Immature natural killer cell (primary cell): Measurements from ENCODE around the gene PCDH8. TPM values are rescaled to one million over a fixed set of nuclear protein-coding genes. Genes with fewer than 3 reads are reported as not detected.
A peak's percentile ranks its signal among the peaks of the same experiment; 100 is the strongest.

ENCODE experiments used
- DNase-seq, 3 donors: peaks; one replicate each; pipeline ENCODE4 v3.0.0; 2022; ENCODE audit warnings: mixed read lengths in 1 of 3
- H3K27ac Mint-ChIP-seq, 6 donors: one replicate each; pipeline ENCODE4 v1.8.0; 2020; ENCODE audit warnings: mixed read lengths in 6 of 6, mild to moderate bottlenecking in 5 of 6, inconsistent platforms in 4 of 6, moderate library complexity in 3 of 6
- H3K27me3 Mint-ChIP-seq, 3 donors: one replicate each; pipeline ENCODE4 v1.8.0; 2020 to 2021; ENCODE audit warnings: low read depth in 3 of 3, mild to moderate bottlenecking in 3 of 3, mixed read lengths in 3 of 3, moderate library complexity in 3 of 3, inconsistent platforms in 1 of 3
- H3K36me3 Mint-ChIP-seq, 3 donors: one replicate each; pipeline ENCODE4 v1.8.0; 2020; ENCODE audit warnings: mixed read lengths in 3 of 3, inconsistent platforms in 2 of 3, mild to moderate bottlenecking in 2 of 3
- H3K4me1 Mint-ChIP-seq, 2 donors: one replicate each; pipeline ENCODE4 v1.8.0; 2020; ENCODE audit warnings: inconsistent platforms in 2 of 2, mild to moderate bottlenecking in 2 of 2, mixed read lengths in 2 of 2, moderate library complexity in 1 of 2
- H3K4me3 Mint-ChIP-seq, 5 donors: one replicate each; pipeline ENCODE4 v1.8.0; 2020; ENCODE audit warnings: mild to moderate bottlenecking in 5 of 5, mixed read lengths in 5 of 5, inconsistent platforms in 3 of 5, moderate library complexity in 3 of 5
- H3K9me3 Mint-ChIP-seq, 6 donors: one replicate each; pipeline ENCODE4 v1.8.0; 2020; ENCODE audit warnings: mild to moderate bottlenecking in 6 of 6, mixed read lengths in 6 of 6, inconsistent platforms in 4 of 6, moderate library complexity in 3 of 6
- polyA plus RNA-seq, 3 donors: library from polyadenylated mRNA; unstranded; fragments of 300-500 nt; fragmentation: Illumina TruSeq; gene quantifications; one replicate each; pipeline ENCODE4 v1.2.3, GENCODE V29; 2021

PCDH8 gene, protein sequence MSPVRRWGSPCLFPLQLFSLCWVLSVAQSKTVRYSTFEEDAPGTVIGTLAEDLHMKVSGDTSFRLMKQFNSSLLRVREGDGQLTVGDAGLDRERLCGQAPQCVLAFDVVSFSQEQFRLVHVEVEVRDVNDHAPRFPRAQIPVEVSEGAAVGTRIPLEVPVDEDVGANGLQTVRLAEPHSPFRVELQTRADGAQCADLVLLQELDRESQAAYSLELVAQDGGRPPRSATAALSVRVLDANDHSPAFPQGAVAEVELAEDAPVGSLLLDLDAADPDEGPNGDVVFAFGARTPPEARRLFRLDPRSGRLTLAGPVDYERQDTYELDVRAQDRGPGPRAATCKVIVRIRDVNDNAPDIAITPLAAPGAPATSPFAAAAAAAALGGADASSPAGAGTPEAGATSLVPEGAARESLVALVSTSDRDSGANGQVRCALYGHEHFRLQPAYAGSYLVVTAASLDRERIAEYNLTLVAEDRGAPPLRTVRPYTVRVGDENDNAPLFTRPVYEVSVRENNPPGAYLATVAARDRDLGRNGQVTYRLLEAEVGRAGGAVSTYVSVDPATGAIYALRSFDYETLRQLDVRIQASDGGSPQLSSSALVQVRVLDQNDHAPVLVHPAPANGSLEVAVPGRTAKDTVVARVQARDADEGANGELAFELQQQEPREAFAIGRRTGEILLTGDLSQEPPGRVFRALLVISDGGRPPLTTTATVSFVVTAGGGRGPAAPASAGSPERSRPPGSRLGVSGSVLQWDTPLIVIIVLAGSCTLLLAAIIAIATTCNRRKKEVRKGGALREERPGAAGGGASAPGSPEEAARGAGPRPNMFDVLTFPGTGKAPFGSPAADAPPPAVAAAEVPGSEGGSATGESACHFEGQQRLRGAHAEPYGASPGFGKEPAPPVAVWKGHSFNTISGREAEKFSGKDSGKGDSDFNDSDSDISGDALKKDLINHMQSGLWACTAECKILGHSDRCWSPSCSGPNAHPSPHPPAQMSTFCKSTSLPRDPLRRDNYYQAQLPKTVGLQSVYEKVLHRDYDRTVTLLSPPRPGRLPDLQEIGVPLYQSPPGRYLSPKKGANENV
- polyA plus RNA-seq = not detected

DNA sequence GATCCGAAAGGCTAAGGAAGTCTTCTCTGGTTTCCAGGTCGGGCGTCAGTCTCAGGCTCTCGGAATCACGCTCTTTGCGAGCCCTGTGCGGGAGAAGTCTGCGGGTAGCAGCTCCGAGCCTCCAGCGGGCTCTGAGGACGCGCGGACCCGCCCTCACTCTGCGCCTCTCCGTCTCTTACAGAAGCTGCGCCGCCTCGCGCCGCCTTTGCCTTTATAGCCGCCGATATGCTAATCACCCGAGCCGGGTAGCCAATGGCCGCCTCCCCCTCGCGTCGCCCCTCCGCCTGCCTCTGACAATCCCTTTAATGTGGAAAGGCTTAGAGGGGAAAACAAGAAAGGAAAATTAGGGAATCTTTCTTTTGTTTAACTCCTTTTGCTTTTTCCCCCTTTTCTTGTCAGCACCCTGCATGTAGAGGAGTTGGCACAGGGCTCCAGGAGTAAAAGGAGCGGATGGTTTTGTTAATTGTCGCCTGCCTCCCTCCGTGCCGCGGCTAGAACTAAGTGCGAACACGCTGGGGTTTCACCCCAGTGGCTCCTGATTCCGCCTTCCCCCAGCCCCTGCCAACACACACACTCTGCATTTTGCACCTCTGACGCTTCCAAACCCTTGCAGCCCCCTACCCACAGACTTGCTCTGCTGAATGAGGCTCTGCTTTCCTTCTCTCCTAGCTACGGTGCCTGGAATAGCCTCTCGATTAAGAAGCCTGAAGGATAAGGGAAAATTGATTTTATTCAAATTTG is at the start of gene PCDH8:
Gene PCDH8, minus strand, starts transcription at position 186 of the 741 bp plus-strand sequence. CDS start 204 bp downstream, outside the sequence.
- Mint-ChIP-seq H3K4me1 (peaks cover 26 to 29% of the 10 kb centered on the region in 2 donors), H3K27me3 (peaks cover 21 to 42% (median 38%) of the 10 kb centered on the region in 3 donors), H3K4me3 (peak within 1 kb of the TSS in 4 of 5 donors; percentile 23 to 69 (median 59)), H3K27ac (no peak within 1 kb of the TSS), H3K9me3 (peaks cover 6 to 20% (median 14%) of the 10 kb centered on the region in 6 donors), H3K36me3 (peaks cover 4 to 11% (median 8%) of the 10 kb centered on the region in 3 donors)
- no peak for DNase-seq

DNA sequence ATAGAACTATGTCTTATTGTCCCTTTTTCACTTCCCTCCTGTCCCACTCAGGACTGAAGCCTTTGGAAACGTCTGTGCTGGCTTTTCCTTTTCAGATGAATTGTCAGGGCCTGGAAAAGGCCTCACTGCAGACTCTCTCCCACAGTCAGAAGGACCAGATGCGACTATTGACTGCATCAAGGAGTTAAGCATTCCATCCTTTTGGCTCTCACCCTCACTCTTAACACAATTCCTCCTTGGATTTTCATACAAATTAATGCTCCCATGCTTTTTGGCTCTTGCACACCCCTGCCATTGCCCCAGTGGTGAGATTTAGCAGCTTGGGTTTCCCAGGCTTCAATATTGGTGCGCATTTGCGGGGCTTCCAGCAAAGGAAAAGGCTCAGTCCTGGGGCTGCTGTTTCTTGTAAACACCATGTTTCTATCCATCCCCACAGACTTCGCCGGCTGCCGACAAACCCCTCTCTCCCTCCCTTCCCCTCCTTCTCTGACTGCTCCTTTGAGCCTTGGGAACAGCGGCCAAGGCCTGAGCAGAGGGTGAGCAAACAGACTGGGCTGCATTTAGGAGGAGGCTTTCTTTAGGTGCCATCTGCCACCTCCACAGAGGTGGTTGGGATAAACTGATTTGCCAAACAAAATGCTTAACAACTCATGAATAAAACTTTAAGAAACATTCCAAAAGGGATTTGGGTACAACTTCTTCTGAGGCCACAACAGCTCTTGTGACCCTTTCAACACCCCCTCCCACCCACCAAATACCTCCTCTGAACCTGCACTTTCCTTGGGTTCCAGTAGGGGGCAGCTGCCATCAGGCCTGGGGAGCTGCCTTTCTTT is 48.6 kb upstream of the PCDH8 start:
- Mint-ChIP-seq H3K36me3 (no peaks in the 10 kb centered on the region), H3K4me1 (no peaks in the 10 kb centered on the region), H3K27ac (no peak overlapping the region), H3K9me3 (no peaks in the 10 kb centered on the region), H3K4me3 (no peak overlapping the region), H3K27me3 (no peaks in the 10 kb centered on the region)
- DNase-seq = no peak

DNA sequence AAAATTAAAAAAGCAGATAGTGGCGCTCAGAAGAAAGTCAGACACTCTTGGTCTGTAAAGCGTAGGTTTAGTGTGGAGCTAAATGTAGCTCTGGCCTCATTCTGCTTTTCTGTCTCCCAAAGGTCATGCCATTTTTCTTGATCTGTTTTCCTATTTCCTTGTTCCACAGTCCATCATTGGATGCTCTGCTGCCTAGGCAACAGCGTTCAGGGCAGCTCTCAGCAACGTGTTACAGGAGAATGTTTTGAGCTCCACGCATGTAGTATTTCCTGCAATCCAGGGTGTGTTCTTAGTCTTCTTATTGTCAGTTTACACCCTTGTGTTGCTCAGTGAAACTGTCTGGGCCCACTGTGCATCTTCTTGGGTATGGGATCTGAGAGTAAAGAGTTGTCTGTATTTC is 46.0 kb upstream of the PCDH8 start:
- Mint-ChIP-seq H3K9me3 (no peaks in the 10 kb centered on the region), H3K27ac (no peak overlapping the region), H3K27me3 (peaks cover 0 to 2% (median 2%) of the 10 kb centered on the region in 3 donors), H3K4me3 (no peak overlapping the region), H3K36me3 (no peaks in the 10 kb centered on the region), H3K4me1 (no peaks in the 10 kb centered on the region)
- no peak for DNase-seq

DNA sequence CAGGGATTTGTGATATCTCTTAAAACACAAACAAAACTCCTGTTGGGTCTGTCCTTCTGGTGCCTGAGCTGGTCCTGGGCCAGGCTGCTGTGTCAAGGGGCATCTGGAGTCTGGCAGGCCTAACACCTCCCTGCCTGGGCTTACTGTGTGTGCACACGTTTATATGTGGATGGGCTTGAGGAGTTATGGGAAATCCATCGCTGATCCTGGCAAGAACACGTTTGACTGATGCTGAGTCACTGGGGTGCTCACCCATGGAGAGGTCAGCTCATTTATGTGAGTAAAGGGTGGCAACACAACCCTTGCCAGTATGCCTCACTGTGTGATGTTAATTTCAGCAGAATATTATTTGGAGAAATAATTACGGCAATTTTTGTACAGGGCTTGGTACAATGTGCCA is 44.5 kb upstream of the PCDH8 start:
- peaks cover 0 to 2% (median 2%) of the 10 kb centered on the region in 3 donors for H3K27me3 Mint-ChIP-seq
- H3K9me3 Mint-ChIP-seq = no peaks in the 10 kb centered on the region
- no peak overlapping the region for H3K4me3 Mint-ChIP-seq
- no peak overlapping the region for H3K27ac Mint-ChIP-seq
- no peaks in the 10 kb centered on the region for H3K4me1 Mint-ChIP-seq
- no peaks in the 10 kb centered on the region for H3K36me3 Mint-ChIP-seq
- no peak for DNase-seq

DNA sequence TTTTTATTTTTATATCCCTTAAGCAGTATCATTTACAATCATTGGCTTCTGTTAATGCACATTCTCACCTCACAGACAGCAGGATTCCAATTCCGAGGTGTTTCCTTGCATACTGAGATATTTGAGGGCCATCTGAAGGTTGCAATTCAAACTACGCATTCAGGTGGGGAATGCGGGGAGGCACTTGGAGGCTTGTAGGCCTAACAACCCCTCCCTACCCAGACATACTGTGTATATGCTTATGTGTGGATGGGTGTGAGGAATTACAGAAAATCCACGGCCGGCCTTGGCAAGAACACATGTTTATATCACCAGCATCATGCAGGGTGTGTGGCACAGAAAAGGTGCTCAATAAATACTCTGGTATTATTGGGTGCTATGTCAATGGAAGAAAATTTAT is 43.3 kb upstream of the PCDH8 start:
- no peak for DNase-seq
- peaks cover 0 to 4% (median 2%) of the 10 kb centered on the region in 3 donors for H3K27me3 Mint-ChIP-seq
- H3K9me3 Mint-ChIP-seq = no peaks in the 10 kb centered on the region
- H3K4me3 Mint-ChIP-seq = no peak overlapping the region
- H3K27ac Mint-ChIP-seq = no peak overlapping the region
- no peaks in the 10 kb centered on the region for H3K36me3 Mint-ChIP-seq
- H3K4me1 Mint-ChIP-seq = no peaks in the 10 kb centered on the region

DNA sequence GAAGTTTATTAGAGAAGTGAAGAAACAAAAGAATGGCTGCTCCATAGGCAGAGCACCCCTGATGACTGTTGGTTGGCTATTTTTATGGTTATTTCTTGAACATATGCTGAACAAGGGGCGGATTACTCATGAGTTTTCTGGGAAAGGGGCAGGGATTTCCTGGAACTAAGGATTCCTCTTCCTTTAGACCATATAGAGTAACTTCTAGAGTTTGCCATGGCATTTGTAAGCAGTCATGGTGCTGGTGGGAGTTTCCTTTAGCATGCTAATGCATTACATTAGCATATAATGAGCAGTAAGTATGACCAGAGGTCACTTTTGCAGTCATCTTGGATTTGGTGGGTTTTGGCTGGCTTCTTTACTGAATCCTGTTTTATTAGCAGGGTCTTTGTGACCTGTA is 38.7 kb upstream of the PCDH8 start:
- Mint-ChIP-seq H3K9me3 (no peaks in the 10 kb centered on the region), H3K4me1 (no peaks in the 10 kb centered on the region), H3K36me3 (no peaks in the 10 kb centered on the region), H3K27ac (no peak overlapping the region), H3K27me3 (peaks cover 2 to 7% (median 4%) of the 10 kb centered on the region in 3 donors), H3K4me3 (no peak overlapping the region)
- no peak for DNase-seq

DNA sequence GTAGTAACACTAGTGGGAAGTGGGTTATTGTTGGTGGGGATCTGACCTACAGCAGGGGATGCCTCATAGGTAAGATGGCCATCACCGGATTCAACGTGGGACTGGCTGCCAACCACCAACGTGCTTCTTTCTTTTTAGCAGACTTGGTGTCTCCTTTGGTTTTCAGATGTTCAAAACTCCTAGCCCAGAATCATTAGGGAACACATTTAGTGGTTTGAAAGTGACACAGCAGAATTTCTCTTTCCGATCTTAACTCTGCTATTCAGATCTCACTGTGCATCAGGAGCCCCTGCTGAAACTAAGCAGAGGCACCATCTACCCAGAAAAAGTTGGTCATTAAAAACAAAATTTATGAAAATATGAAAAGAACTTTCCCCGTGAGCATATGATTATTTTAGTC is 36.7 kb upstream of the PCDH8 start:
- no peak for DNase-seq
- H3K27ac Mint-ChIP-seq = no peak overlapping the region
- no peaks in the 10 kb centered on the region for H3K4me1 Mint-ChIP-seq
- H3K27me3 Mint-ChIP-seq = peaks cover 3 to 7% (median 5%) of the 10 kb centered on the region in 3 donors
- no peaks in the 10 kb centered on the region for H3K36me3 Mint-ChIP-seq
- no peak overlapping the region for H3K4me3 Mint-ChIP-seq
- no peaks in the 10 kb centered on the region for H3K9me3 Mint-ChIP-seq

DNA sequence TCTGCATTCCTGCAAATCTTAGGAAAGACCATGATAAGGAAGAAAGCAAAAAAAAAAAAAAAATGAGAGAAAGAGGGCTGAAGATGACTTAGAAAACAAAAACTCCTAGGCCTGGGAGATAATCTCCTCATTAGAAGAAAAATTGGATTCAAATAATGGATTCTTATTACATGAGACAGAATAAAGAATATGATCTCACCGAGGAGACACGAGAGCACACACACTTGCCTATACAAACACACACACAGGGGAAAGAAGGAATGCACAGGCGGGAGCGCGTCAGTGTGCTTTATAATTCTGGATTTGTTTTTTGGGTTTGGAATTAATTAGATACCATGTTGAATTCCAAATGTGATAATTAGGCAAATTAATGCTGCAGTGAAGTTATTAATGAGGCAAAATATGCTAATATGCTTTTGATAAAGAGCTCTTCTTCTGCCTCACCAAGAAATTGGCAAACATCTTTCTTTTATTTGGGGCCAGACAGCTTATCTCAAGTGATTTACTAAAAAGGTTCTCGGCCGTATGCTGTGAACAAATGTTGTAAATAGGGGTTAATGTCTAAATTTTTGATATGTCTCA is 36.1 kb upstream of the PCDH8 start:
- Mint-ChIP-seq H3K36me3 (no peaks in the 10 kb centered on the region), H3K27ac (no peak overlapping the region), H3K4me1 (no peaks in the 10 kb centered on the region), H3K27me3 (peaks cover 3 to 7% (median 5%) of the 10 kb centered on the region in 3 donors), H3K9me3 (no peaks in the 10 kb centered on the region), H3K4me3 (no peak overlapping the region)
- DNase-seq = no peak

DNA sequence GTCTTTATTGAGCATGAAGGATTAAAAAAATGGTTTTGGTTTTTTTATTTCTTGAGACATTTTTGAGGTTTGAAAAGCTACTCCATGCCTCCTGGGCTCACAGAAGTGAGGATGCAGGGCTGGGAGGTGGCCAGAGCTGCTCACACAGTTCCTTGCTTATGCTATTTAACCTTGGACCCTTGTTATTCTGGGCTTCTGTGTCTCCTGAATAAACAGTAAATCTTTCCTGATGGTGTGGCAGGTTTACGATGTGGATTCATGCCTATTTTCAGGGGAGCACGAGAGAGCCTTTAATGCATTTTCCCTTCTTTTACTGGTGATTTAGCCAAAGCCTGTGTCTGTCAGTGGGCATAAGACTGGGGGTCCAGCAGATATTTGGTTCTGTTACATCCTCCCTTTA is 34.3 kb upstream of the PCDH8 start:
- no peaks in the 10 kb centered on the region for H3K4me1 Mint-ChIP-seq
- no peaks in the 10 kb centered on the region for H3K36me3 Mint-ChIP-seq
- no peak for DNase-seq
- peaks cover 0 to 2% (median 0%) of the 10 kb centered on the region in 6 donors for H3K9me3 Mint-ChIP-seq
- H3K4me3 Mint-ChIP-seq = no peak overlapping the region
- no peak overlapping the region for H3K27ac Mint-ChIP-seq
- H3K27me3 Mint-ChIP-seq = peaks cover 5 to 9% (median 6%) of the 10 kb centered on the region in 3 donors

DNA sequence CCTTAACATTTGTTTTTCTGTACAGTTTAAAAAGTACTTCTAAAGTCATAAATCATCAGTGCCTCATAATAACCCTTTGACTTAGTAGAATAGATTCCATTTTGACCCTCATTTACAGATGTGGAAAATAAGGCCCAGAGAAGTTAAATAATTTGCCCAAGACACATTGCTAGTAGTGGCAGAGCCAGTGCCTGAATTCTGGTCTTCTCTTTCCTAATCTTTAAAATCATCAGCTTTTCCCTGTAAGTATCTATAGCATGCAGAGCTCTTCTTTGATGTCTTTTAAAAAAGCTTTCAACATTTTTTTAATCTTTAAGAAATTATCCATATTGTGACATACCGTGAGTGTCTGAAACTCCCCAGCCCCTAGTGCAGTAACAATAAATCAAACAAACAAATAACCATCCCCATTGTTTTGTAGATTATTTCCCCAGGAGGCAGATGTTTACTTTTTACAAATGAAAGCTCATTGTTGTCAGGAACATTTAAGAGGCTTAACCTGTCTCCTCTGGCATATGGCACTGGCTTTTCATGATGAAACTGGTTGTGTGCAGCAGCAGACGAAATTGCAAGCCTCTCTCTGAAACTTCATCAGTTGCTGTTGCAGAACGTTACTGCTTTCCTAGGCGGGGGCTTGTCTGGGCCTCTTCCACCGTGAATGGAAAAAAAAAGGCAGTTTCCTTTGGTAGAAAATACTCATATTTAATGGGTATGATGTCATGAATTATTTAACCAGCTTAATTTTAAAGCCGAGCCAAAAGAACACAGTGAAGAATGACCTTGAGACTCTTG is 31.7 kb upstream of the PCDH8 start:
- Mint-ChIP-seq H3K4me3 (no peak overlapping the region), H3K36me3 (peaks cover 0 to 4% (median 0%) of the 10 kb centered on the region in 3 donors), H3K27ac (no peak overlapping the region), H3K4me1 (no peaks in the 10 kb centered on the region), H3K27me3 (peaks cover 7 to 12% (median 9%) of the 10 kb centered on the region in 3 donors), H3K9me3 (peaks cover 1 to 23% (median 11%) of the 10 kb centered on the region in 6 donors)
- DNase-seq = no peak

DNA sequence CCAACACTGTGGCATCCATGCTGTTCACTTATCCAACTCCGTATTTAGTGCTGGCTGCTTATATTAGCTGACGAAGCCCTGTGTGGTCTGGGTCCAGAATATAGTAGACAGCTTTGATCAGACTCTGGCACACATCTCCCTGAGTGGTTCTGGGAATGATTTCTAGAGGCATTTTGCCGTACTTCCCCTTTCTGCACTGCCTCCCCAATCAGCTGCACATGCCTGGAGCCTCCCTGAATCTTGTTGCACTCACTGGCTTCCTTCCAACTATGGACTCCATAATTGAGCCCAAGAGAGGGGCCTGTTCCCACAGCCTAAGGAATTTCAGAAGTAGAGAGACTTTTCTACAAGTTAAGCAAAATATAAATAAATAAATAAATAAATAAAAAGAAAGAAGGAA is 30.4 kb upstream of the PCDH8 start:
- peaks cover 7 to 12% (median 9%) of the 10 kb centered on the region in 3 donors for H3K27me3 Mint-ChIP-seq
- no peaks in the 10 kb centered on the region for H3K4me1 Mint-ChIP-seq
- no peak overlapping the region for H3K4me3 Mint-ChIP-seq
- H3K27ac Mint-ChIP-seq = no peak overlapping the region
- peaks cover 3 to 33% (median 16%) of the 10 kb centered on the region in 6 donors for H3K9me3 Mint-ChIP-seq
- peaks cover 0 to 4% (median 0%) of the 10 kb centered on the region in 3 donors for H3K36me3 Mint-ChIP-seq
- no peak for DNase-seq

DNA sequence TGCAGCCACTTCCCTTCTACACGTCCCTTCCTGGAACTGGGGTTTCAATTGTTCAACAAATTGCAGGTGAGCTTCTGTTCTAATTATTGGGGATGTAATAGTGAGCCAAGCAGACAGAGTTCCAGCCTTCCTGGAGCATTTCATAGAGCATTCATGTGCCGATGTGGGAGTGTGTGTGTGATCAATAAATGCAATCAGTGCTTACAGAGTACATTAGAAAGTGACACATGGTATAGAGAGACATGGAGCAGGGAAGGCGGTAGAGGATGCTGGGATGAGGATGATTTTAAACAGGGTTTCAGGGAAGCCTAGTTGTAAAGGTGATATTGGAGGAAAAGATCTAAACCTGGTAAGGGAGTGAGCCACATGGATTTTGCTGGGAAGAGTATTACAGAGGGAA is 21.7 kb upstream of the PCDH8 start:
- H3K4me1 Mint-ChIP-seq = no peaks in the 10 kb centered on the region
- peaks cover 0 to 3% (median 3%) of the 10 kb centered on the region in 3 donors for H3K27me3 Mint-ChIP-seq
- peaks cover 2 to 18% (median 4%) of the 10 kb centered on the region in 6 donors for H3K9me3 Mint-ChIP-seq
- no peak overlapping the region for H3K4me3 Mint-ChIP-seq
- no peak overlapping the region for H3K27ac Mint-ChIP-seq
- no peak for DNase-seq
- no peaks in the 10 kb centered on the region for H3K36me3 Mint-ChIP-seq
